ENCODE results near the gene RPS2.

GRCh38 chr16:1982013-1982433 is 17.4 kb upstream of the RPS2 start:
- TF ChIP-seq, protein P1, sequence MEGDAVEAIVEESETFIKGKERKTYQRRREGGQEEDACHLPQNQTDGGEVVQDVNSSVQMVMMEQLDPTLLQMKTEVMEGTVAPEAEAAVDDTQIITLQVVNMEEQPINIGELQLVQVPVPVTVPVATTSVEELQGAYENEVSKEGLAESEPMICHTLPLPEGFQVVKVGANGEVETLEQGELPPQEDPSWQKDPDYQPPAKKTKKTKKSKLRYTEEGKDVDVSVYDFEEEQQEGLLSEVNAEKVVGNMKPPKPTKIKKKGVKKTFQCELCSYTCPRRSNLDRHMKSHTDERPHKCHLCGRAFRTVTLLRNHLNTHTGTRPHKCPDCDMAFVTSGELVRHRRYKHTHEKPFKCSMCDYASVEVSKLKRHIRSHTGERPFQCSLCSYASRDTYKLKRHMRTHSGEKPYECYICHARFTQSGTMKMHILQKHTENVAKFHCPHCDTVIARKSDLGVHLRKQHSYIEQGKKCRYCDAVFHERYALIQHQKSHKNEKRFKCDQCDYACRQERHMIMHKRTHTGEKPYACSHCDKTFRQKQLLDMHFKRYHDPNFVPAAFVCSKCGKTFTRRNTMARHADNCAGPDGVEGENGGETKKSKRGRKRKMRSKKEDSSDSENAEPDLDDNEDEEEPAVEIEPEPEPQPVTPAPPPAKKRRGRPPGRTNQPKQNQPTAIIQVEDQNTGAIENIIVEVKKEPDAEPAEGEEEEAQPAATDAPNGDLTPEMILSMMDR (IDR thresholded peaks at IDR 0.05; ENCODE audit: insufficient read depth, low read length, poor library complexity, severe bottlenecking), result no peak
- no peak for TF ChIP-seq EZH2phosphoT487 (conservative IDR thresholded peaks at IDR 0.05; ENCODE audit: low read length)
